GM19397 (cell line): ENCODE measurements around the gene COLEC12.

Experiments used
- ATAC-seq: cut with Tn5 transposase; IDR thresholded peaks from one replicate; pipeline ENCODE4 v1.9.1; 2021; ENCODE audit warnings: mild to moderate bottlenecking, moderate library complexity; ENCODE audit not compliant: unreplicated experiment

Gene COLEC12

DNA sequence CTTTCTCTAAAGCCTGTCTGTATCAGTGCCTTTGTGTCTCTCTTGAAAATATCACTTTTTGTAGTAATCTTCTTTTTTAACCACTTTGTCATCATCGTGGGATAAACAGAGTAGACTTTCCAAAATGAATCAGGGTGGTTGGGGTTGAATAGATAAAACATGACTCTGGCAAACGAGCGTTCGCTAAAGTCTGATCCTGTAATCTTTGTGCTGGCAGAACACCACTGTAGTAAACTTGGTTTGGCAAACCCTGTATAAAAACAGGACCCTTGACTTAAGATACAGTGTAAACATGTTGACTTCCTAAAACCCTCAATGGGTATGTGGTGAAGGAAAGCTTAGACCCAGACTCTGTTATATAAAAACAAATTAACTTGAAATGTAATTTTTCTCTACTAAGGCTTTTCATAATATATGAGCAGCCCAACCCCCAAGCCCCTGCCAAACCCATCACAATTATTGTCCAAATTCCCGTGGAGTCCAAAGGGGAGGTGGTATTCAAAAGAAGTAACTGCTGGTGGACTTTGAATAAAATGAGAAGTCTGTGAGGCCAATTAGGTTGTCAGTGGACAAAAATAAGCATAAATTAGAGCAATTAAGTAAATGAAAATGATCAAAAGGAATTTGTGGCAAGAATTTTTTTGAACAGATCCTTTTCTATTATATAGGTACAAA is 52.2 kb downstream of the COLEC12 start:
- ATAC-seq, result no peak

DNA sequence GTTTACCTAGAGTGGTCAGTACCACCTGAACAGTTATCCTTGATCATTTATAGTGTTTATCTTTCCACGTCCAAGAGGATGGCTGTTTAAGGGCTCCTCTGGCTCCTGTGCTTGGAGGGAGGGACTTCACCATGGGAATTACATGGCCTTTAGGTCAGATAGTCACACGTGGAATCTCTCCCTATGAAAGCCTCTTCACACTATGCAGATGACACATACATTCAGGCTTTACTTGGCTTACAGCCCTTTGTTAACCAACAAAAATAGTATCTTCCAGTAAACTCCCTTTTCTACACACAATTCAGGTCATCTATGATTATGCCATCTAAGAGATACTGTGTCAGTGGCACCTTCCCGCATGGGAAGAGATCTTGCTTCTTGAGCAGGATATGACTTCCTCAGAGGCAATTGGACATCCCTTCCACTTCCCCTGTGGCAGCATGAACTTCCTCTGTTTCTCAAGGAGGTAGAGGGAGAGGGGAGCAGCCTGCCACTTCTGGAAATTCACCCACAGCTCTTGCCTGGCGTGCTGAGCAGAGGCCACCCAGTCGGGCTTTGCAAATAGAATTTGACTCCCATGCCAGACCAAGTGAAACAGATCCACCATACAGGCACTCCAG is 53.5 kb downstream of the COLEC12 start:
- ATAC-seq, result no peak

DNA sequence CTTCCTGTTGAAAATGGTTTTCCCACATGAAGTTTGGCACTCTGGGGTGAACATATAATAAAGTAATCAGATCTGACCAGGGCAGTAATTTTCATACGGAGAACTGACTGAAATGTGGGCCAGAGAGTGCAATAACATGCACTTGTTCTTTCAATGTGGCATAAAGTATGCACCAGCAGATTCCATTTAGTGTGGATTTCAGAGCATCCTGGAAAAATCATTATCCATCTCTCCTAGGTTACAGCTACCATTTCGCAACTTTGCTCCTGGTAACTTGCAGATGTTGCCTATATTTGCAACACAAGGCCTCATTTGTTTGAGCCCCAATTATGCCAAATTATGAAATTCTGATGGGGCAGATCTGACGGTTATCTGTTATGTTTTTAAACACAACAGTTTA is 55.4 kb downstream of the COLEC12 start:
- ATAC-seq, result no peak

DNA sequence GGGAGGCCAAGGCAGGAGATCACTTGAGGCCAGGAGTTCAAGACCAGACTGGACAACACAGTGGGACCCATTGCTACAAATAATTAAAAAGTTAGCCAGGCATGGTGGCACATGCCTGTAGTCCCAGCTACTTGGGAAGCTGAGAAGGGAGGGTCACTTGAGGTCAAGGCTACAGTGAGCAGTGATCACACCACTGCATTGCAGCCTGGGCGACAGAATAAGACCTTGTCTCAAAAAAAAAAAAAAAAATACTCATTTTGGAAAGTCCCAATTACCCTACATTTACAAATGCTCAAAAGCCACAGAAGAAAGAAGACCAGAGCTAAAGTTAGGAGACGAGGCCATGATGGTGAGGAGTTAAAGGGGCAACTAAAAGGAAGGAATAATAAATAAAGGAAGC is 61.9 kb downstream of the COLEC12 start:
- no peak for ATAC-seq

DNA sequence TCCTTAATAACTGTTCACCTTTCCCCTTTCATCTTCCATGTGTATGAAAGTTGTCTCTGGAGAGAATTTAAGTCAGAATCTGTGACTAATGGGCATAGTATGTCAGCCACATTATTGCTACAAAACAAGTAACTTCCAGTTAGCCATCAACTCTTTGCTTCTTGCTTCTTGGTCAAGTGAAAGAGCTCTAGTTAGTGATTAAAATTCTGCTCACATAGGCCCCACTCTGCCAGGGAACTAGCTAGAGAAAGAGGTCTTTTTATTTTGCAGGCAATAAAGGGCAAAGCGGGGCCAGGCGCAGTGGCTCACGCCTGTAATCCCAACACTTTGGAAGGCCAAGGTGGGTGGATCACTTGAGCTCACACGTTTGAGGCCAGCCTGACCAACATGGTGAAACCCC is 64.6 kb downstream of the COLEC12 start:
- no peak for ATAC-seq

DNA sequence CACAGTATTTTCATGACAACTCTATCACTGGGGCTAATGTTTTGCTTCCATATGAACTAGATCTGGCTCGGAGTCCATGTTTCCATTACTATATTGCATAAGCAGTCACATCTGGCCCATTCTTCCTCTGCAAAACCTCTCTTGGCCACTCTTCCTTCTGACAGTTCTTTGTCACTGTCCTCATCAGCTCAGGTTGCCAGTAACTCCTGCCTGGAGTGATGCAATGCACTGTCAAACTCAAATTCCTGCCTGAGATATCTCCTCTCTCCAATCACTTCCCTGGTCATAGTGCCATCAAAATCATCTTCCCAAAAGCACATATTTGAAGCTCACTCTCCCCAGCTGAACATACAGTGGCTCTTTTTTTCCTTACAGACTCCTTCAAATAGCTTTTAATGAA is 66.1 kb downstream of the COLEC12 start:
- ATAC-seq, result no peak

DNA sequence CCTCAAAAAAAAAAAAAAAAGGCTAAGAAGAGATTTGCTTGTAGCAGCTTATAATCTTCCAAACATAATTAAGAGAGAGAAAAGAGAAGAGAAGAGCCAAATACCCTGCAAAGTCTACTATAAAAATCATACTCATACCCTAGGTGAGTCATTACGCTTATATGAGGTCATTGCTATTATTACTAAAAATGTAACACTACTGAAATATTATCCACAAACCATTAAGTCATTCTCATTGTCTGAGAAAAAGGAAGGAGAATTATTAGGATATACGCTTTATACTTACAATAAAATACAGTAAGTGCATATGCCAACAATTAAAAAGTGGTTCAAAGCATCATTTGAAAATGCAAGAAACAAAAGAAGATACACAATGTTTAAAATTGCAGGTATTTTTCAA is 66.5 kb downstream of the COLEC12 start:
- ATAC-seq, result no peak

DNA sequence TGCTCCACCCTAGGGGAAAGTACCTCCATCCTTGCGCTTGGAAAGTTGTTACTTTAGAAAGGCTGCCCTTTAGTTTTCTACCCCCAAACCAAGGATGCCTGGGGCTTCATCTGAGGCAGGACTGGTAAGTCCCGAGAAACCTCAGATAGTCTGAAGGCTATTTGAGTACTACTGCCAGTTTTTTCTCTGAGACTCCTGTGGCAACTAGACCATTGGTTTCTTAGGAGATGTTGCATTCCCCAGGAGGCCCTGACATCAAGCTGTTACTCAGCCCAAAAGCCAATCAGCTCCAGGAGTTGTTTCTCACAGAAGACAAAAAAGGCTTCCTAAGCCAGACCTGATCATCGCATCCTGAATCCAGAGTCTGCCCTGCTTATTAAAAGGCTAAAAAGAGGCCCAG is 67.2 kb downstream of the COLEC12 start:
- no peak for ATAC-seq

DNA sequence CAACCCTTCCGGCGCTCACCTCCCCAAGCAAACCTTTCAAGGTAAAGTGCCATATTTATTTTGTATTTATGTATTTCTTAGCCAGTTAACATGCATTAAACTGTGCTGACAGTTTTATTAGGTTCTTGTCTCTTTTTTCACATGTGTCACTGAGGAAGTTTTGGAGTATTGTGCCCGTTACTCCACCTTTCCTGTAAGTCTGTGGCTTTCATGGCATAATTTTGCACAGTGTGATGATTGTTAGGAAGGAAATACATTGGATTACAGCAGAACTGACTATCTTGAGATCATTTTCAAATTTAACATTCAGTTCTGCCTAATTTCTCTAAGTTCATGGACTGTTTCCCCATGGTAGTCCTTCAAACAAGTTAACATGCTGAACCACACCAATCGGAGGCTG is 67.7 kb downstream of the COLEC12 start:
- ATAC-seq, result no peak

DNA sequence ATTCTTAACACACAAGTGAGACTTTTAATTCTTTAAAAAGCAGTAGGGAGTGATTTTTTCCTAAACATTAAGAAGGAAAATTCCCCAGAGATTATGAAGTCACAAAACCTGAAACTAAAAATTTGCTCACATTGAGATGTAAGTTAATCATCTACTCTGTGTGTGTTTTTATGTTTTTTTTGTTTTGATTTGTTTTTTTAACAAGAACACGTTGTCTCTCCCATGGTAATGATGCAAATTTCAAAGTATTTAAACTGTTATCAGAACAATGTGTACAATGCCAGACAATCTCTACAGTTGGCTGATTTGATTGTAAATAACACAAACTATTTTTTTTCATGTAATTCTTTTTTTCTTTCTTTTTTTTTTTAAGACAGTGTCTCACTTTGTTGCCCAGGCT is 71.5 kb downstream of the COLEC12 start:
- no peak for ATAC-seq

DNA sequence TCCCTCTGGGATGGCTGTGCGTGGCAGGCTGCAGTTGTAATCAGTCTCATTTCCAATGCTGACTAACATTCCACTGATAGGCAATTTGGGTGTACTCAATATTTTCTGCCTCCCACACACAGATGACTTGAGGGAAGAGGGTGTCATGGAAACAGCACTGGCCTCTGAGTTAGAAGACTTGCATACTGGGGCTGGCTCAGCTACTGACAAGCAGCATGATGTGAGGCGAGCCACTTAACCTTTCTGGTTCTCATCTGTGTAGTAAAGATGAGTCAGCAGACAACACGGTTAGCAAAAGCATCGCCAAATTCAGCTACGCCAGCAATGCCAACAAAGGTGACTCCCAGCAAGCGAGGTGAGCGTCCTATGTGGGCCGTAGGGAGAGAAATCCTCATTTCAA is 73.5 kb downstream of the COLEC12 start:
- no peak for ATAC-seq

DNA sequence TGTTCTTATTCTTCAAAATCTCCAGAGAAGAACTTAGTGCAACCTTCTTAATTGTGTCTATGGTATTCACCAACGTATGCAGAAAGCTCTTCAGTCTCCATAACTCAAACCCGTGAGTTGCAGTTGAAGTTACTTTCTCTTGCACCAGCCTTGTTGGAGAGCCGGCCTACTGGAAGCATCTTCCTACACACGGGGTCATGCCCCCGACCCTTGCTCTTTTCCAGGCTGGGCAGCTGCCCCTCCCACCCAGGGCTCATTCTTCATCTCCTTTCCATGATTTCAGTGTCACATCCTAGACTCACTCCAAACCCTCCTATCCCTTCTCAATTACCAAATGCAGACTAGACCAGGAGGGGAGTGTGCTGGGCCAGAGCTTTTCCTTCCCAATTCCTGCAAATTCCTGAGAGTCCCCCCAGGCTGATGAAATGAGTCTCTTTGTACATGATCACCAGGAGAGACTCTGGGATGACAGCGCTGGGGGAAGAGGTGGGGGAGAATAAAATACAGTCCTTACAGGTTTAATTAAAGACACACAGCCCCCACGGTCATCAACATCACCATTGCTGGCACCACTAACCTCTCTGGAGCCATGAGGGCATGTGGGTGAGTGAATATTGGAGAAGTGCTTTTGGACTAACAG is 75.3 kb downstream of the COLEC12 start:
- ATAC-seq, result no peak

DNA sequence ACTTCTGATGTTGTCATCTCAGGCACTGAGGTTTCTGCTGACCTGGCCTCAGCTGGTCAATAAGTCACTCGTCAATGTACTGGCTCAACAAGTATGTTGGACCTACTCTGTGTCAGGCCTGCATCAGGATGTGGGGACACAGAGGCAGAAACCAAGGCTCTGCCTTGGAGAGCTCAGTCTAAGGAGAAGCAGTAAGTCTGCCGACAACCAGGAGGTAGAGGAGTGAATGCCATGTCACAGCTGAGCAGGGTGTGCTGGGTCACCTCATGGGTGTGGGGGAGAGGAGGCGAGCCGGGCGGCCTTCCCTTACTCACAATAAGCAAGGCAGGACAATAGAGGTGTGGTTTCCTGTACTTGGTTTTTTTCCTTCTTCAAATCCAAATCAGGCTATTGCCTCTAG is 75.8 kb downstream of the COLEC12 start:
- ATAC-seq, result no peak

DNA sequence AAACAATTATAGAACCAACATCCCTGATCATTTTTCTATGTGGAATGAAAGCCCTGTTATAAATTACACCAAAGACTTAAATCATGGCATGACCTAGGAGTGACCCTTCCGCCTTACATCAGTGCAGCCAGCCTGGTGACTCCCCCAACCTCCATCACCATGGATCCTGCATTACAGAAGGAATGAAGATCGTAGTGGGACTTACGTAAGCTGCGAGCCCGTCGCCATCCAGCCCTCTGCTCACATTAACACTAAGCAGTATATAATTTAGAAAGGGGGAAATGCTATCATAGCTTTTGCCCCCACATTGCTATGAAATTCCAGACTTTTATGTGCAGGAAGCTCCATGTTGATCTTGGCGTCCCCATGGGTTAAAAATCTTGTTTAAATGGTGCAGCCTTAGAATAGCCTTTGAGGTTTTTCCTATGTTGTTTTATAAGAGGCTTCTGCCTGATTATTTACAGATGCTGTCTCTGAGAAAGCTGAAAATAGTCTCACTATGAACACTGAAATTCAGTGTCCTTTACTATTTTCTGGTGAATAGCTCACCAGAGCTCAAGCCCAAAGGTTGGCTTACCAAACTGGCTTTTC is 76.3 kb downstream of the COLEC12 start:
- no peak for ATAC-seq

DNA sequence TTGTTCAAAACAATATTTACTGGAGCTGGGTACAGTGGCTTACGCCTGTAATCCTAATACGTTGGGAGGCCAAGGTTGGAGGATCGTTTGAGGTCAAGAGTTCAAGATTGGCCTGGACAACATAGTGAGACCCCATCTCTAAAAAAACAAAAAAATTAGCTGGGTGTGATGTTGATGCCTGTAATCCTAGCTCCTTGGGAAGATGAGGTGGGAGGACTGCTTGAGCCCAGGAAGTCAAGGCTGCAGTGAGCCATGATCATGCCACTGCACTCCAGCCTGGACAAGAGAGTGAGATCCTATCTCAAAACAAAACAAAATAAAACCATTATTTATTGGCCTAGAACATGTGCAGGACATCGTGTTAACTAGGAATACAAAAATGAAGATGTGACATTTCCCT is 77.5 kb downstream of the COLEC12 start:
- no peak for ATAC-seq

DNA sequence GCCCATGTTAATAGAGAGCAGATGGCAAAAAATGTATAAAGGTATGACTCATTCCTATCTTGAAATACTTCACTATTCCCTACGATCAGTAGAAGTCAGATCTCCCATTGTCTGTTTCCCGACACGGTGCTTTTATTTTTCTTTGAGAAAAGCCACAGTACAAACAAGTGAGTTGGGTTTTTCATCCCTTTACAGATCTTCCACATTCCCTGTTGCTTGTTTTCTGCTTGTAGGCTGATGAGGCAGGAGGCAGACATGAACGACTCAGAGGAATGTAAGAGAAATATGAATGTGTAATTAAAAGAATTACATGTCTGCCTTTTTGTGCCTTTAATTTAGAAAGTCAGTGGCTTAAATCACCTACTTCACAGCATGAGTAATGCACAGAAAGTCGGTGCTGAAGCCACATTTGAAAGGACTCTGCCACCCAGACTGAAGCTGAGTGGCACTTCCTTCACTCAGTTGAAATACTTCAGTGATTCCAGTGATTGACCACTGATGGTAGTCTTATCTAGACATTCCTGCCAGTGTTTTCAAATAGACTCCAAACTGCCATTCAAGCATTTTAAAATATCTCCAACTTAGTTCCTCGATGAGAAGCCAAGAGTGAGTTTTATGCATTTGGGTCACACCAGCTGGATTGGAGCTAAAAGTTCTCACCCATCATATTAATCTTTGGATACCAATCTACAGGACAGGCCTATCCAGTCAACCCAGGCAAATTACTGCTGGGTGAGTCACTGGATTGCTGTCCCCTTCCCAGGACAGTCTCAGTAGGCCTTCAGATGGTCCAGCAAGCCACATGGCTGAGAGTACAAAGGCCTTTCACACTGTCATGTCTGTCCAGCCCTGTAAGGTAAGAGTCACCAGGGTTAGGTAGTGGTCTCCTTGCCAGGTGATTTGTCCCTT is 79.0 kb downstream of the COLEC12 start:
- no peak for ATAC-seq

DNA sequence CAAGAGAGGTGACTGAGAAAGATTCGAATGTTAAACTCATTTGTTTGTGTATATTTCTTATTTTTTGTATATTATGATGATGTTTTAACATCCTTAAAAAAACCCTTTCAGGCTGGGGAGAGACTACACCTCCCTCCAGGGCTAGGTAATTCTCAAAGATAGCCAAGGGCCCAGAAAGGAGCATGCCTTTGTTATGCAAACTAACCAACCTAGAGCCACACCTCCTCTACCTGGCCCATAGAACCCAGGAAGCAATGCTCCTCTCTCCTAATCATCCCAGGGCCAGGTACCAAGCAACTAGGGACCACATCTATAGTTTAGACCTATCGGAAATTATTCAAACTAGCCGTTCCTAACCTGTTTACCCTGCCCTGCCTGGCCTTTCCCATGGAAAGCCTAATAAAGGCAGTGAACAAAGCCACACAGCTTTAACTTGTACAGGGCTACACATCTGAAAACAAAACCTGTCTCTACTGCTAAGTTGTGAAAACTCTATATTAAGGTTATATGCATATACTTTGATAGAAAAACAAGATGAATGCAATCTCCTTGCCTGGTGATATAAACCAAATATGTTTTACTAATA is 79.7 kb downstream of the COLEC12 start:
- no peak for ATAC-seq

DNA sequence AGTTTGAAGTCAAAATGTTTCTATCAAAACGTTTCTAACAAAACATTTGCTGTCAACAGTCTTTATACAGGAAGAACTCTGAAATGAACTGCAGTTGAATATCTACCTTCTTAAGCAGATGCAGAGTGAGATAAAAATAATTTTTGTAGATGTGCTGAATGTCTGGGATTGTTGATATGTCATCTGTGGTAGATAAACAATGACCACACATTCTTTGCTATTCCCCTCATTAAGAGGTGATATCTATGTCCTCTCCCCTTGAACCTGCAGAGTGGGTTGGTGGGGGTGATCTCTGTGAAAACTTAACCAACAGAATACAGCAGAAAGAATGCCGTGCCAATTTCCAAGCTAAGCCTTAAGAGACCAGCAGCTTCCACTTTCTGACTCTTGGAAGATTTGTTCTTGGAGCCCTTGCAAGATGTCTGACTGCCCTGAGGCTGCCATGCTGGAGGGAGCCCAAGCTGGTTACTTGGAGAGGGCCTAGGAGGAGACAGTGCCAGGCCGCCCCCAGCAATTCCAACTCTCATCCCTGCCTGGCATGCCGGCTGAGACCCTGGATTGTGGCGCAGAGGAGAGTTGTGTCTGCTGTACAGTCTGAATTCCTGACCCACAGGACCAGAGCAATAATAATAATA is 80.8 kb downstream of the COLEC12 start:
- no peak for ATAC-seq

DNA sequence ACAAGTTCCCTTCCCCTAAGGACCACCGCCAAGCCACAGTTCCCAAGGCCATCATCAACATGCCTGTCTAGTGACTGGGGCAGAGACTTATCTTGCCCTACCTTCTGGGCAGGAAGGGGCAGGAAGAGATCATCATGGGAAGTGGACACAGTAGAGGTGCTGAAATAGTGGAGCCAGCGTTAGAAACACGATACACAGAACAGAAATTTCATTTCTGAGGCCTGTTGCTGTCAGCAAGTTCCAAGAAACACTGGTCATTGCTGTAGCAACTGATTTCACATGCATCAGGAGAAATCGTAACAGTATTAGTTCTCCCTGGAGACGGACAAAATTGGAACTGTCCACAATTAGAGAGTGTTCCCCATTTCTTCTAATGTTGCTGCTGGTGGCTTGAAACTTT is 83.0 kb downstream of the COLEC12 start:
- ATAC-seq, result no peak

DNA sequence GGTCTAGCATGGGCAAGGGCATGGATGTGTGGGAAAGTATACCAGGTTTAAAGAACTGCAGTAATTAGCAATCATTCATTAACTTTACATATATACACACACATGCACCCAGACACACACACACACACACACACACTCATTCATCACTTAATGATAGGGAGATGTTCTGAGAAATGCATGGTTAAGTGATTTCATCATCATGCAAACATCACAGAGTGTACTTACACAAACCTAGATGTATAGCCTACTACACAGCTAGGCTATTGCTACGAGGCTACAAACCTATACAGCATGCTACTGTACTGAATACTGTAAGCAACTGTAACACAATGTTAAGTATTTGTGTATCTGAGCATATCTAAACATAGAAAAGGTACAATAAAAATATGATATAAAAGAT is 83.6 kb downstream of the COLEC12 start:
- no peak for ATAC-seq
